Measurements from ENCODE around the gene PKIB. TPM values are rescaled to one million over a fixed set of nuclear protein-coding genes. Genes with fewer than 3 reads are reported as not detected.

PKIB gene
- total RNA-seq, 2 donors from 2014 or later = 1.1 TPM; not detected in 1

DNA sequence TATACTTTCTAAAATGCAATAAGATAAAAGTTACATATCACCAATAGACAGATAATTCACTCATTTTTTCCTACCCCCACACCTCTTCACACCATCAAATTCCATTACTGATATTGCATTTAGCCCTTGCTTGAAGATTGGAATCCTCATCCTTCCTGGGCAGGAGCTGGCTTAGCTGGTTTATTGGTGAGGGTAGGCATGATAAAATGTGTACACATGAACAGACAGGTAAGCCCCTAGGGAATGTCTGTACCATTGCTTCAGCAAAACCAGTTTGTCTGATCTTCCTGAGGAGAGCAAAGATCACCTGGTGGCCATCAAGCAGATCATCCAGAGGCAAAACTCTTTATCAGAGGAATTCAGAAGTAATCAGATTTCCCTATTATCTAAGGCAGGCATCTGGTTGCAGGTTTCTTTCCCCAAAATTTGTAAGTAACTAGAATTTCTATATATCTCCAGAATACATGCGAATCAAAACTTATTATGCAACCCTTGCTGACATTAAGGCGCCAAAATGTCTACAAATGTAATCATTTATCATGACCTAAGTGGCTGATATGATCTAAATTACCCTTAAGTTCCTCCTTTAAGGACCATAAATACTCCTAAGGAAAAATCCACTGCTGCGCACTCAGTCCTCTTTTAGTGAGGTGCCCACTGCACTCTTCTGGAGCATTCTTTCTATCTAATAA lies 162.7 kb downstream of the PKIB start:
- no peaks in the 10 kb centered on the region for H3K36me3 Mint-ChIP-seq (ENCODE audit: low read depth)
- no peak for ATAC-seq (replicated peaks)

More for the DNA sequence above, 162.7 kb downstream of the PKIB start:
- Mint-ChIP-seq H3K9me3 (no peaks in the 10 kb centered on the region), H3K27me3 (peaks cover 2% of the 10 kb centered on the region), H3K27ac (no peak overlapping the region), H3K4me3 (no peak overlapping the region), H3K4me1 (no peaks in the 10 kb centered on the region)

Other genes starting within 250 kb of the PKIB start
- gene HSF2, start 210.8 kb upstream of the PKIB start, total RNA-seq = 10 to 100 TPM; 11.6 to 14.0 TPM
- 10 to 100 TPM; 47.7 to 72.1 TPM for gene SERINC1, start 138.6 kb upstream of the PKIB start, total RNA-seq
- gene FABP7, start 169.3 kb downstream of the PKIB start, total RNA-seq = not detected
- gene SMPDL3A, start 178.9 kb downstream of the PKIB start, total RNA-seq = under 1 TPM; 0.29 to 0.58 TPM